Measurements from ENCODE around the gene CLNS1A.
"Not testable (repeated sequence)": the region's sequence is repeated elsewhere in the genome, so short reads cannot be mapped to it uniquely, and the experiment has no call there.

CLNS1A gene

GRCh38 chr11:77617892-77618291 is 19.7 kb downstream of the CLNS1A start:
- DNase-seq, result no peak

DNA sequence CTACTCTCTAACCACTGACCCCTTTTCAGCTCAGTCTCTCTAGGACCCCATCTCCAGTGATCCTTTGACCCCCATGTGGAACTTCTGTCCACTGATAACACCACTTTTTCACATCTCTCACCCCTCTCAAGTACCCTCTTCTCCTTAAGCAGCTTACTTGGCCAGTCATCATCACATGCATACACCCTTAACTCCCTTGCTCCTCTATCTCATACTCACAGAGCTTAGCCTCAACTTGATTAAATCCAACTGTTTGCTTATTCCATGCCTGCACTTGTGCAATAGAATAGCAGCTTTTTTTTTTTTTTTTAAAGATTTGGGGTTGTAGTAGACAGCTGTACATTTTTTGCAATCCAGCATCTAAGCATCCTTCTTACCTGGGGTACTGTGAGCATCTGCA is 25.7 kb downstream of the CLNS1A start:
- no peak for DNase-seq

GRCh38 chr11:77609234-77609633 is 28.4 kb downstream of the CLNS1A start:
- DNase-seq, result no peak

- no peak for DNase-seq
Measured at GRCh38 chr11:77604281-77604680, 33.3 kb downstream of the CLNS1A start.

DNA sequence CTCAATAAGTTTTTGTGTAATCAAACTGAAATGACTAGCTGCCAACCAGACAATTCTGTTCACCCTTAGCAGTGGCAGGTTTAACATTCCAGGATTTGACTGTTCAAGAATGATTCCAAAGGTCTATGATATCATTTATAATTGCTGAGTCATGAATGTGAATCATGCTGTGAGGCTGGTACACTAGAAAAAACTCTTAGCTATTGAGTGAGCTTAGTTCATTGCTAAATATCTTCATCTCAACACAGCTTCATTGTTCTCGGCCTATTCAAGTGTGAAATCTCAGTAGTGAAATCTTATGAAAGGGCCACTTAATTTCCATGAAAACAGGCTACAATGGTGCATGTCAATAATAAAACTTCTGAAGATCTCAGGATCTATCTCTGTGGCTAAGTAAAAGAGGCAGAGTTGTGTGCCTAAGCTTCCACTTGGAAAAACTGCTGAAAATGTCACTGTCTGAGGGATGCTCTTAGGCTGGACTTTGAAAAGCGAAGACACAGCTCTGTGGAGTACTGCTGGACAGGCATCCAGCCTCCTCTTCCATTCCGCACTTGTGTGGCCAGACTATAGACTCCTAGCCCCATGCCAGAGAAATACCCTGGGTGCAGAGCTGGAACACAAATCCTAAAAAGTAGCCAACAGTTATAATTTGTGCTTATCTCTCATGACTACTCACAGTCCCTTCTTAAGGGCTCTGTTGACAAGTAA is 35.1 kb downstream of the CLNS1A start:
- no peak for DNase-seq

DNA sequence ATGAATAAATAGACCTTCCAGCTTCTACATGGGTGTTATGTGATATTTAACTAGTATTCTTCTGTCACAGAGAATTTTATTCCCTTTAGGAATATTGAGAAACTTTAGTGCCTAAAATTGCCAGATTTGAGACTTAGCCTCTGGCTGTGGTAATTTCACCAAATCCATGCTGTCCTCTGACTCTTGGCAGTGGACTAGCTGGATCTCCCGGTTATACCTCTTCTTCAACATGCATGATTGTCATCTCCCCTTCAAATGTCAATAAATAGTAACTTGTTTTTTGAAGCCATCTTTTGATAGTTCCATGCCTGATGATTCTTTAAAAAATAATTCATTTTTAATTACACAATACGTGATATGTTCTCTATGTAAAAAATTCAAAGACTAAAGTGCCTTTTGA is 39.4 kb downstream of the CLNS1A start:
- no peak for DNase-seq

- no peak for DNase-seq
Measured at GRCh38 chr11:77596626-77597025, 41.0 kb downstream of the CLNS1A start.

DNA sequence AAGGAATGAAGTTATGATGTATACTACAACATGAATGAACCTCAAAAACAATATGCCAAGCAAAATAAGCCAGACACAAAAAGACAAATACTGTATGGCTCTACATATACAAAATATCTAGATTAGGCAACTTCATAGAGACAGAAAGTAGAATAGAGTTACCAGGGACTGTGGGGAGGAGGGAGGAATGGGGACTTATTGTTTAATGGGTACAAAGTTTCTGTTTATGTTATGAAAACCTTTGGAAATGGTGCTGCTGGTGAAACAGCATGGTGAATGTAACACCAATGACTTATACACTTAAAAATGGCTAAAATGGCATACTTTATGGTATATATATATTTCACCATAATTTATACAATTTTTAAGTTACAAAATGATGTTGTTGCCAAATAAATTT is 43.7 kb downstream of the CLNS1A start:
- DNase-seq, result no peak

DNA sequence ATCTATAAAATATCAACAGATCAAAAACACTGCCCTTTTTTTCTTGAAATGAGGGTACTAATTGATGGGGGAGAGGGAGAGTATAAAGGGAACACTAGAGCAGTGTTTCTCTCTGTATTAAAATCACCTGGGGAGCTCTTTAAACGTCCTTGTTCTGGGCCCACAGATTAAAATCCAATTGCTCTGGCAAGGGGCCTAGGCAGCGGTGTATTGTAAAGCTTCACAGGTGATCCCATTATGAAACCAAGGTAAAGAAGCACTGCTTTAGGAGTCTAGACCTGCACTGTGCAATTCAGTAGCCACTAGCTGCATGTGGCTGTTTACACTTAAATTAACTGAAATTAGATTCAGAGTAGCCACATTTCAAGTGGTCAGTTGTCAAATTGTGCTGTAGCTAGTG is 44.9 kb downstream of the CLNS1A start:
- DNase-seq, result peak; percentile 70

DNA sequence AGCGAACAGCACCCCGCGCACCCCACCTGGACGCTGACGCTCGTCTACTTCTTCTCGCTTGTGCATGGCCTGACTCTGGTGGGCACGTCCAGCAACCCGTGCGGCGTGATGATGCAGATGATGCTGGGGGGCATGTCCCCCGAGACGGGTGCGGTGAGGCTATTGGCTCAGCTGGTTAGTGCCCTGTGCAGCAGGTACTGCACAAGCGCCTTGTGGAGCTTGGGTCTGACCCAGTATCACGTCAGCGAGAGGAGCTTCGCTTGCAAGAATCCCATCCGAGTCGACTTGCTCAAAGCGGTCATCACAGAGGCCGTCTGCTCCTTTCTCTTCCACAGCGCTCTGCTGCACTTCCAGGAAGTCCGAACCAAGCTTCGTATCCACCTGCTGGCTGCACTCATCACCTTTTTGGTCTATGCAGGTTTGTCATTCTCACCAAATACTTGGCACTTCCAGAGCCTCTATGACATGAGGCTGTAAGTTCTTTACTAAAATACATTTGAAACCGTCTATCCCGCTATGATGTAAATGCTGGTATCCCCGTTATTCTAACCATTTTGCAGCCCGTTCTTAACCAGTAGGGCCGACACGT is 47.3 kb downstream of the CLNS1A start:
- DNase-seq, result peak; percentile 47

DNA sequence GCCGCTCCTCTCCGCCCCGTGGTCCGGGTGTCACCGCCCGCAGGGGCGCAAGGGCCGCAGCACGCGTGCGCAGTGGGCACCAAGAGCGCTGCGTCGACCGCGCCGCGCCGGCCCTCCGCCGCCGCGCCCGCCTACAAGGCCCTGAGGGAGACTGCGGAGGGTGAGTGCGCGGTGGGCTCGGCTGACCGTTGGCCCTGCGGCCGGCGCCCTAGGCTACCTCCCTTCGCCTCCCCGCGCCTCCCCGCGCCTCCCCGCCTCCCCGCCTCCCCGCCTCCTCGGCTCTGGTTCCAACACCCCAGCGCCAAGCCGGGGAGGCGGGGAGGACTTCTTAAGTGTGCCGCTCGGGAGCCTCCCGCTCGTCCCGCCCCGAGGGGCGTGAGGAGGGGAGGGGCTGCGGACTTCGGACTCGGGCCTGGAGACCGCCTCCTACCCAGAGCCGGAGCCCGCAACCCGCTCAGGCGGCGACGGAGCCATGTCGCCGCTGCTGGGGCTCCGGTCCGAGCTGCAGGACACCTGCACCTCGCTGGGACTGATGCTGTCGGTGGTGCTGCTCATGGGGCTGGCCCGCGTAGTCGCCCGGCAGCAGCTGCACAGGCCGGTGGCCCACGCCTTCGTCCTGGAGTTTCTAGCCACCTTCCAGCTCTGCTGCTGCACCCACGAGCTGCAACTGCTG is 47.9 kb downstream of the CLNS1A start, which contains the start of gene AQP11:
Gene AQP11, plus strand, starts transcription at position 433 of the 673 bp plus-strand sequence. Its CDS starts 40 bp downstream, at position 473.
- peak; percentile 92 for DNase-seq

GRCh38 chr11:77589181-77589520 is 48.4 kb downstream of the CLNS1A start:
- no peak for DNase-seq

DNA sequence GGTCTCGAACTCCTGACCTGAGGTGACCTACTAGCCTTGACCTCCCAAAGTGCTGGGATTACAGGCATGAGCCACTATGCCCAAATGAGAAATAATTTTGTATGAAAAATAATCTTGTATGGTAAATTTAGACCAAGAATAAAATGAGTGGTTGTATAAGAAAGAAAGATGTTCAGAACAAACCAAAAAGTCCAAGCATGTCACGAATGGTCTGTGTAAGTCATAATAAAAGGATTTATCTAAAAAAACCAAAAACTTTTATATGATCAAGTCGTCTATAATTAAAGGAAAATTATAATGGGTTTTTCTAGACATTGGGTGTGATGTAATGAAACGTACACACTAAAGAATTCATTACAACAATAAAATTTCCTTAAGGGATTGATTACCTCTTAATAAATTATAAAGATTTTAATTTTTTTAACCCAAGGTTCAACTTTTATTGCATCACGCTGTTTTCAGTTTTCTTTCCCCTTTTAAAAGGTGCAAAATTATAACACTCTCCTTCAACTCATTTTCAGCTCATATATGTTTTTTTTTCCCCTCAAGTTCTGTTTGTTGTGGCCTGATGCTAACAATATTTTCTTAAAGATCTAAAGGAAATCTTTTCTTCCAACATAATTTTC is 56.8 kb downstream of the CLNS1A start:
- no peak for DNase-seq

DNA sequence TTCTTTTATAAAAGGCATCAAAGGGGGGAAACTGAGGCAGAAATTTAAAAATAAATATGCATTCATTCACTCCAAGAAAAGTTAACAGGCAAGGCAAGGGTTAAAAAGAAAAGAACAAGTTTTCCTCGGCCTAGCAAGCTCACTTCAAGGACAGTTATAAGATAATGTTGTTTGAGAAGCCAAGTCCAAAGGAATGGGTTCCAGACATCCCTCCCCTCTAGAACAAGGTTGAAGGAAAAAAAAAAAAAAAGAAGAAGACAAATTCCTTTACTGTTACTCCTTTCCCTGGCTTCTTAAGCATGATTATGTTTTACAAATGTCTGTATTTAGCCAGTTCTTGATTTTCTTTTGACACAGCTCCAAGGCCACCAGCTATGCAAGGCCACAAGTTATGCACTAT is 62.2 kb downstream of the CLNS1A start:
- not testable (repeated sequence) for DNase-seq

GRCh38 chr11:77570896-77571295 is 66.7 kb downstream of the CLNS1A start:
- not testable (repeated sequence) for DNase-seq

GRCh38 chr11:77569676-77570070 is 67.9 kb downstream of the CLNS1A start:
- no peak for DNase-seq

DNA sequence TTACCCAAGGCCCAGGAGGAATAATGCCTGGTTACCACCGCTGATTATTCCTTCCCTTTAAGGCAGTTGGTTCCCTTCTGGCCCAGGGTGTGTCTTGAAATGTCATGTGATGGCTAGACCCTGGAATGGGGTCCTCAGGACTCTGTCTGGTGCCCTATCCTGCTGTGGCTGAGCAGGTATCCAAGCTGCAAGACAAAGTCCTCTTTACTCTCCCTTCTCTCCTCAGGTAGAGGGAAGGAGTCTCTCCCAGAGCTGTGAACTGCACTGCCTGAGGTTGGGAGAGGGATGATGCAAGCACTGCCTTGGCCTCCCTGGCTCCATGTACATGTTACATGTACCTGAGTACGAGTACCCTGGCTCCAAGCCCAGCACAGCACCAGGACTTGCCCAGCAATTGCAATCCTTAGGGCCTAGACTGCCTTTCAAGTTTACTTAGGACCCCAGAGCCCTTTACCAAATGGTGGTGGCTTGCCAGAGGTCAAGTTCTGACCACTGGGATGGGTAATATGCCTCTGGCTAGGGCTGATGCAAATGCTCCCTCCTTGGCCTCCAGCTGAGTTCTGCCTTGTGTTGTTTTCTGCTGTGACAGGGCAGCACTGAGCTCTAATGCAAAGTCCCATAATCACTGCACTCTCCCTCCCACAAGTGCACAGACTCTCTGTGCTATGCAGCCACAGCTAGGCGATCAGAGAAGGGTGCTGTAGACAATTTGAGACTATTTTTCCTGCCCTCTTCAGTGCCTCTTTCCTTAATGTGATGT is 68.5 kb downstream of the CLNS1A start:
- no peak for DNase-seq

- no peak for DNase-seq
Measured at GRCh38 chr11:77568306-77568705, 69.3 kb downstream of the CLNS1A start.
